B cell (primary cell): ENCODE results near the gene NRL. TPM values are rescaled to one million over a fixed set of nuclear protein-coding genes. Genes with fewer than 3 reads are reported as not detected.

Source experiments
- ATAC-seq: fragments of 200-7000 bp; cut with Tn5 transposase; one replicate; pipeline ENCODE4 v1.10.0; 2021; ENCODE audit warnings: low read depth, mild to moderate bottlenecking, moderate number of reproducible peaks, moderate library complexity
- CTCF ChIA-PET: fragments of 350-600 bp; sonication (Branson Sonifier 250); formaldehyde crosslinking; loops from one replicate; lab custom pipeline; 2021; ENCODE audit warnings: antibody characterized with exemption, inconsistent platforms; lab: Charles Lee
- POLR2A ChIA-PET: fragments of 350-600 bp; sonication (Branson Sonifier 250); formaldehyde crosslinking; loops from one replicate; lab custom pipeline; 2021; ENCODE audit warnings: antibody characterized with exemption; lab: Charles Lee
- DNase-seq: peaks from one replicate; pipeline ENCODE4 v3.0.0; 2013
- H2AFZ ChIP-seq: 2 replicates; pipeline ENCODE4 v1.6.1; 2012; ENCODE audit warnings: mild to moderate bottlenecking, low read depth, low read length; ENCODE audit not compliant: insufficient read depth, poor library complexity, severe bottlenecking
- H3K27ac ChIP-seq, 2 donors: 1 replicate in 1 of 2; 2 replicates in 1 of 2; pipeline ENCODE4 v1.5.1; 2012 to 2013; ENCODE audit warnings: low read length in 2 of 2, mild to moderate bottlenecking in 2 of 2, moderate library complexity in 1 of 2
- H3K27me3 ChIP-seq, 4 experiments: fragments of 200-600 bp in 1 of 4; sonication (generic) in 1 of 4; replicated peaks in 1 of 4; 1 replicate in 2 of 4; 2 replicates in 2 of 4; pipeline versions ENCODE4 v1.6.1 to v1.7.0; 2013 to 2016; ENCODE audit warnings: low read length in 3 of 4, mild to moderate bottlenecking in 2 of 4, mixed read lengths in 1 of 4, moderate library complexity in 1 of 4; ENCODE audit not compliant: insufficient read depth in 4 of 4, control insufficient read depth in 3 of 4; ENCODE audit errors: control extremely low read depth in 1 of 4
- H3K36me3 ChIP-seq, 2 experiments: replicated peaks in 1 of 2; 1 replicate in 1 of 2; 2 replicates in 1 of 2; pipeline versions ENCODE4 v1.6.1 to v1.7.1; 2013; ENCODE audit warnings: low read length in 1 of 2; ENCODE audit not compliant: insufficient read depth in 2 of 2, control insufficient read depth in 1 of 2; ENCODE audit errors: control extremely low read depth in 1 of 2, extremely low read depth in 1 of 2
- H3K4me1 ChIP-seq, 2 donors: fragments of 200-600 bp in 1 of 2; sonication (generic) in 1 of 2; 1 replicate in 1 of 2; 2 replicates in 1 of 2; pipeline versions ENCODE4 v1.5.1 to v1.6.1; 2013 to 2017; ENCODE audit warnings: low read length in 2 of 2; ENCODE audit not compliant: control insufficient read depth in 2 of 2, insufficient read depth in 2 of 2
- H3K4me2 ChIP-seq: replicated peaks from 2 replicates; pipeline ENCODE3; 2012; ENCODE audit warnings: mild to moderate bottlenecking, low read depth, low read length; ENCODE audit not compliant: poor library complexity, severe bottlenecking
- H3K4me3 ChIP-seq, 5 experiments: fragments of 200-600 bp in 1 of 5; sonication (generic) in 1 of 5; 1 replicate in 3 of 5; 2 replicates in 2 of 5; pipeline versions ENCODE4 v1.5.1 to v1.7.0; 2011 to 2016; ENCODE audit warnings: low read length in 4 of 5, mild to moderate bottlenecking in 4 of 5, low read depth in 2 of 5, control low read depth in 1 of 5, moderate library complexity in 1 of 5; ENCODE audit not compliant: insufficient read depth in 1 of 5; ENCODE audit errors: control extremely low read depth in 1 of 5, extremely low read depth in 1 of 5
- H3K79me2 ChIP-seq: fragments of 200-600 bp; sonication (generic); one replicate; pipeline ENCODE4 v1.6.0; 2016; ENCODE audit warnings: low read length; ENCODE audit not compliant: control insufficient read depth, insufficient read depth
- H3K9ac ChIP-seq: fragments of 200-600 bp; sonication (generic); 2 replicates; pipeline ENCODE4 v1.6.1; 2017; ENCODE audit warnings: mild to moderate bottlenecking, low read length, moderate library complexity
- H3K9me3 ChIP-seq, 3 donors: one replicate each; pipeline versions ENCODE4 v1.6.1 to v1.7.1; 2013; ENCODE audit warnings: low read length in 2 of 3; ENCODE audit not compliant: control insufficient read depth in 2 of 3, insufficient read depth in 1 of 3; ENCODE audit errors: control extremely low read depth in 1 of 3
- H4K20me1 ChIP-seq: 2 replicates; pipeline ENCODE4 v1.6.0; 2012; ENCODE audit warnings: mild to moderate bottlenecking, low read length; ENCODE audit not compliant: insufficient read depth, control insufficient read depth, poor library complexity, severe bottlenecking
- H3K27ac Mint-ChIP-seq: one replicate; pipeline ENCODE4 v1.8.0; 2021; ENCODE audit warnings: mixed read lengths
- H3K27me3 Mint-ChIP-seq: one replicate; pipeline ENCODE4 v1.8.0; 2021; ENCODE audit warnings: mixed read lengths
- H3K4me1 Mint-ChIP-seq: one replicate; pipeline ENCODE4 v1.8.0; 2021; ENCODE audit warnings: mixed read lengths
- H3K4me3 Mint-ChIP-seq: one replicate; pipeline ENCODE4 v1.8.0; 2021; ENCODE audit warnings: mixed read lengths
- H3K9me3 Mint-ChIP-seq: one replicate; pipeline ENCODE4 v1.8.0; 2022; ENCODE audit warnings: mixed read lengths; ENCODE audit not compliant: insufficient read depth
- EZH2 ChIP-seq: IDR thresholded peaks from 2 replicates; pipeline ENCODE4 v1.6.1; 2012; ENCODE audit warnings: borderline replicate concordance, low read depth, mild to moderate bottlenecking, moderate library complexity, low read length; ENCODE audit not compliant: insufficient read depth, poor library complexity, severe bottlenecking
- WGBS: methylation state at CpG from one replicate; pipeline ENCODE4 v1.1.5; 2013; ENCODE audit warnings: missing lambda C conversion rate; ENCODE audit not compliant: insufficient coverage; 5-methylcytosine and 5-hydroxymethylcytosine counted together
- intact Hi-C: fragments of 100-400 bp; cut with micrococcal nuclease; formaldehyde crosslinking; loops from one replicate; pipeline ENCODE4 v1.10.0; 2022
- polyA plus RNA-seq: library from polyadenylated mRNA; depleted of rRNA; stranded (reverse); fragments of >200 nt; gene quantifications from 2 replicates; pipeline ENCODE4 v1.2.3, GENCODE V29; 2012
- total RNA-seq, 2 donors: library from RNA; stranded (reverse); fragments of 120-200 nt in 1 of 2; gene quantifications; 1 replicate in 1 of 2; 2 replicates in 1 of 2; pipeline versions ENCODE4 v1.2.3 to v1.2.4, GENCODE V29; 2013 to 2022
- TF ChIP-seq, protein P1 (sequence below): fragments of 200-600 bp; IDR thresholded peaks from one replicate; pipeline ENCODE4 v1.8.0; 2022; ENCODE audit warnings: antibody characterized with exemption, mild to moderate bottlenecking

The NRL gene
- total and polyA plus RNA-seq, 2 donors (not counting 1 experiment from before 2014, with no cell fraction given), result 7.0 to 8.8 TPM

DNA sequence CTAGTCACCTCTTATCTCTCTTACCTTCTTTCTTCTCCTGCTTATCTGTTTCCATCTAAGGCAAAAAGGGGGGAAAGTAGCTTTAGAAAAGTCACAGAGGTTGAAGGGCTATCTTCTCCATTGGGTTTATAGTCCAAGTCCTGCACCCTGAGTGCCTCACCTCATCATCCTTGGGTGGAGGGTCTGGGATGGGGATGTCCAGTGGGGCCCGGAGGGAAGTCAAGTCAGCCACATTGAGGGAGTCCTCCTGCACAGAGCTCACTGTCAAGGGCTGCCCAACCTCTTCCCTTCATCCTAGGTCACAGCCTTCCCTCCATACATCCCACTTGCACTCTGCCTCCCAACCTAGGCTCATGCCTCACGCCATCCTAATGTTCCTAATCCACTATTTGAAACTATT, 30.5 kb upstream of the NRL start:
- Histone ChIP-seq H3K4me1 (peaks cover 30 to 48% of the 10 kb centered on the region in 2 donors), H3K36me3 (peaks cover 0 to 39% of the 10 kb centered on the region in 2 experiments), H3K27ac (peak overlapping the region in 1 of 2 donors; percentile 90), H3K79me2 (peaks cover 74% of the 10 kb centered on the region), H2AFZ (no peak overlapping the region), H3K4me3 (peak overlapping the region in 1 of 5 experiments; percentile 92), H3K4me2 (peak overlapping the region; percentile 90), H3K9ac (peak overlapping the region; percentile 83), H3K27me3 (no peaks in the 10 kb centered on the region), H4K20me1 (peaks cover 35% of the 10 kb centered on the region), H3K9me3 (no peaks in the 10 kb centered on the region)
- intact Hi-C loops, result loop anchor here (5.0 to 10.0 kb wide), 3 partner anchors 130 to 1050 kb away; partner anchors contain the start of genes ACIN1, C14orf119, PPP1R3E and RABGGTA
- TF ChIP-seq EZH2, result no peak
- TF ChIP-seq, protein P1, sequence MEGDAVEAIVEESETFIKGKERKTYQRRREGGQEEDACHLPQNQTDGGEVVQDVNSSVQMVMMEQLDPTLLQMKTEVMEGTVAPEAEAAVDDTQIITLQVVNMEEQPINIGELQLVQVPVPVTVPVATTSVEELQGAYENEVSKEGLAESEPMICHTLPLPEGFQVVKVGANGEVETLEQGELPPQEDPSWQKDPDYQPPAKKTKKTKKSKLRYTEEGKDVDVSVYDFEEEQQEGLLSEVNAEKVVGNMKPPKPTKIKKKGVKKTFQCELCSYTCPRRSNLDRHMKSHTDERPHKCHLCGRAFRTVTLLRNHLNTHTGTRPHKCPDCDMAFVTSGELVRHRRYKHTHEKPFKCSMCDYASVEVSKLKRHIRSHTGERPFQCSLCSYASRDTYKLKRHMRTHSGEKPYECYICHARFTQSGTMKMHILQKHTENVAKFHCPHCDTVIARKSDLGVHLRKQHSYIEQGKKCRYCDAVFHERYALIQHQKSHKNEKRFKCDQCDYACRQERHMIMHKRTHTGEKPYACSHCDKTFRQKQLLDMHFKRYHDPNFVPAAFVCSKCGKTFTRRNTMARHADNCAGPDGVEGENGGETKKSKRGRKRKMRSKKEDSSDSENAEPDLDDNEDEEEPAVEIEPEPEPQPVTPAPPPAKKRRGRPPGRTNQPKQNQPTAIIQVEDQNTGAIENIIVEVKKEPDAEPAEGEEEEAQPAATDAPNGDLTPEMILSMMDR, result no peak
- 80% methylated on average over 1 of the region's 2 CpGs for WGBS
- POLR2A ChIA-PET, result interaction anchor here (2.2 to 4.1 kb wide), 2 partner anchors 9 to 15 kb away, joined by 17 to 43 read pairs; partner anchors contain the start of genes IRF9 and PSME1
- CTCF ChIA-PET, result interaction anchor here (1.1 to 6.2 kb wide), 7 partner anchors 10 to 39 kb away, joined by 3 to 62 read pairs (median 7); partner anchors contain the start of genes DCAF11, IRF9 and NRL
- Mint-ChIP-seq H3K4me3 (peak overlapping the region; percentile 95), H3K27me3 (no peaks in the 10 kb centered on the region), H3K9me3 (no peaks in the 10 kb centered on the region), H3K4me1 (peaks cover 62% of the 10 kb centered on the region), H3K27ac (peak overlapping the region; percentile 95)
- ATAC-seq (no peak), DNase-seq (no peak)

- intact Hi-C loops, result loop anchor here (5.0 to 10.0 kb wide), 3 partner anchors 130 to 1050 kb away; partner anchors contain the start of genes ACIN1, C14orf119, NFATC4 and RABGGTA
- no peak overlapping the region for H3K27ac Mint-ChIP-seq
- Histone ChIP-seq H3K27me3 (no peaks in the 10 kb centered on the region), H3K9ac (no peak overlapping the region), H4K20me1 (peaks cover 28% of the 10 kb centered on the region), H3K4me1 (peaks cover 30 to 48% of the 10 kb centered on the region in 2 donors), H3K4me3 (no peak overlapping the region), H3K4me2 (no peak overlapping the region), H3K27ac (peak overlapping the region in 1 of 2 donors; percentile 13), H3K36me3 (peaks cover 0 to 36% of the 10 kb centered on the region in 2 experiments), H2AFZ (no peak overlapping the region), H3K9me3 (no peaks in the 10 kb centered on the region), H3K79me2 (peaks cover 69% of the 10 kb centered on the region)
- H3K4me1 Mint-ChIP-seq, result peaks cover 64% of the 10 kb centered on the region
- no CpG with 5 or more reads among the region's 1 CpG for WGBS
- ATAC-seq, result no peak
- peak overlapping the region; percentile 41 for H3K4me3 Mint-ChIP-seq
- DNase-seq, result no peak
- ChIA-PET POLR2A (no interaction called here), CTCF (interaction anchor here (1.4 to 6.2 kb wide), 3 partner anchors 16 to 34 kb away, joined by 6 to 62 read pairs (median 8); partner anchors contain the start of genes DCAF11, IRF9 and NRL)
- H3K27me3 Mint-ChIP-seq, result no peaks in the 10 kb centered on the region
- no peak for TF ChIP-seq EZH2
- TF ChIP-seq, protein P1, result no peak
- no peaks in the 10 kb centered on the region for H3K9me3 Mint-ChIP-seq
Observed at GRCh38 chr14:24144451-24144850, 29.7 kb upstream of the NRL start.
